ENCODE data around the gene APLF.

Gene APLF

GRCh38 chr2:68467077-68467960 lies at the start of gene APLF, which contains the start of gene FBXO48:
Gene APLF (plus strand): TSS chr2:68467585. CDS start chr2:68467732, 147 bp downstream.
Gene FBXO48 (minus strand): TSS chr2:68467294. CDS start chr2:68465145, 2,149 bp downstream.
- no peaks in the 10 kb centered on the region for H3K9me3 ChIP-seq
- no peaks in the 10 kb centered on the region; the same call in 1 of the 2 replicates for H3K36me3 ChIP-seq (replicated peaks)
- in situ Hi-C loops (cut with MboI; ENCODE audit: low sequenced_read_pairs), result loop anchor here (10.0 to 25.0 kb wide), 3 partner anchors 270 to 845 kb away; partner anchors contain the start of gene ARHGAP25
- peak; percentile 97 to 98 for DNase-seq (ENCODE audit: low spot score in 2 of 2)
- peaks cover 15% of the 10 kb centered on the region for H3K4me1 ChIP-seq
- H3K27me3 ChIP-seq (ENCODE audit: low read depth), result no peaks in the 10 kb centered on the region
- peak within 1 kb of the TSS; percentile 88 for H3K4me3 ChIP-seq

DNA sequence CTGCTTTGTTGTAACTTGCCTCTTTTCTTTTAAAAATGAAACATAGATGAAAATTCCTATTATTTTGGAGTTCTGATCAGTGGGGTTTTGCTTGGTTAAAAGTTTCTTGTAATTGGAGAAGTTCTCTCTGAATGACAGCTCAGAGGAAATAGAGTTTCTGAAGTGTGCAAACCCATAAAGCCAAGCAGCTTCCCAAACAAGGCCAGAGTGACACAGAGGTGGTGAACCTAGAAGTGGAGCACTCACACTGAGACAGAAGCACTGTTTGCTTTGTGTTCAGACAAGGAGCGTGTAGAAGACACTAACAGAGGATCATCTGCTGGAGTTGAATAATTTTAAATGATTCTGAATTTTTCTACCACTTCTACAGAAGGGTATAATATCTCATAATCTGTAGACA lies 49.5 kb upstream of the APLF start:
- in situ Hi-C loops (cut with MboI; ENCODE audit: low sequenced_read_pairs), result no loop called here
- peaks cover 4% of the 10 kb centered on the region; the same call in 1 of the 2 replicates for H3K27me3 ChIP-seq (ENCODE audit: low read depth)
- no peak overlapping the region for H3K4me3 ChIP-seq
- DNase-seq (ENCODE audit: low spot score in 2 of 2), result no peak
- no peaks in the 10 kb centered on the region for H3K9me3 ChIP-seq
- H3K4me1 ChIP-seq, result no peaks in the 10 kb centered on the region
- no peaks in the 10 kb centered on the region for H3K36me3 ChIP-seq (replicated peaks)

DNA sequence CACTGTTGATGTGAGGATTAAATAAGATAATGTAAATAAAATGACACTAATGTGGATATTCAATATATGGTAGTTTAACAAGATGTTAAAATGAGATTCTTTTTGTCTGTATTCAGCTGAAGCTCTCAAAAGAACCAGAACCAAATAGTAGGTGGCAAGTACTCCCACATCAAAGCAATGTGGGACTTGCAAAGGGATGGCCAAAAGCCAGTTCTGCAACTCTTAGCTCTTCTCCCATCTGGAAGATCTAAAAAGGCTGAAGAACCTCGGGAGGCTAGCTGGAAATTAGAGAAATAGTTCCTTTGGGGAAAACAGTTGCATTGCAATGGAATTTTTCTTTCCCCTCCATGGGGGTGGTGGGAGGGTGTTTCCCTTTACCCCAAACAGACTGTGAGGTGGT lies 49.0 kb upstream of the APLF start:
- no peak for DNase-seq (ENCODE audit: low spot score in 2 of 2)
- in situ Hi-C loops (cut with MboI; ENCODE audit: low sequenced_read_pairs), result no loop called here
- Histone ChIP-seq H3K9me3 (no peaks in the 10 kb centered on the region), H3K36me3 (replicated peaks) (no peaks in the 10 kb centered on the region), H3K4me1 (no peaks in the 10 kb centered on the region), H3K27me3 (ENCODE audit: low read depth) (peaks cover 4% of the 10 kb centered on the region; the same call in 1 of the 2 replicates), H3K4me3 (no peak overlapping the region)

DNA sequence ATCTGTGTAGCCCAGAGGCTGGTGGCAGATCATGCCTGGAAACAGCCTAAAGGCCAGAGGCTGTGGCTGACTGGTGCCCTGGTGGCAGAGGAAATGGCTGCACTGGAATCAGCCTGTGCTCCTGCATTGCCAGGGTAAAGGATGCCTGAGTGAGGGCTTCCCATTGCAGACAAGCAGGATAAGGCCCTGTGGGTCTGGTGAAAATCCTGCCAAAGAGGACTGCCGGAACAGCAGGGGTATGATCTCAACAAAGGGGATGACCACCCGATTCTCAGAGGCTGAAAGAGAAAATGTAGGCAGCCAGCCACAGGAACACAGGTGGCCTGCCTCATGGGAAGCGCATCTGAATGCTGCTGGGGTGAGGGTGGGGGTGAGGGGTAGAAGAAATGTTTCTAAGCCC lies 48.5 kb upstream of the APLF start:
- DNase-seq (ENCODE audit: low spot score in 2 of 2), result no peak
- H3K4me1 ChIP-seq, result no peaks in the 10 kb centered on the region
- H3K4me3 ChIP-seq, result no peak overlapping the region
- no peaks in the 10 kb centered on the region for H3K36me3 ChIP-seq (replicated peaks)
- in situ Hi-C loops (cut with MboI; ENCODE audit: low sequenced_read_pairs), result no loop called here
- no peaks in the 10 kb centered on the region for H3K9me3 ChIP-seq
- H3K27me3 ChIP-seq (ENCODE audit: low read depth), result peaks cover 7% of the 10 kb centered on the region

DNA sequence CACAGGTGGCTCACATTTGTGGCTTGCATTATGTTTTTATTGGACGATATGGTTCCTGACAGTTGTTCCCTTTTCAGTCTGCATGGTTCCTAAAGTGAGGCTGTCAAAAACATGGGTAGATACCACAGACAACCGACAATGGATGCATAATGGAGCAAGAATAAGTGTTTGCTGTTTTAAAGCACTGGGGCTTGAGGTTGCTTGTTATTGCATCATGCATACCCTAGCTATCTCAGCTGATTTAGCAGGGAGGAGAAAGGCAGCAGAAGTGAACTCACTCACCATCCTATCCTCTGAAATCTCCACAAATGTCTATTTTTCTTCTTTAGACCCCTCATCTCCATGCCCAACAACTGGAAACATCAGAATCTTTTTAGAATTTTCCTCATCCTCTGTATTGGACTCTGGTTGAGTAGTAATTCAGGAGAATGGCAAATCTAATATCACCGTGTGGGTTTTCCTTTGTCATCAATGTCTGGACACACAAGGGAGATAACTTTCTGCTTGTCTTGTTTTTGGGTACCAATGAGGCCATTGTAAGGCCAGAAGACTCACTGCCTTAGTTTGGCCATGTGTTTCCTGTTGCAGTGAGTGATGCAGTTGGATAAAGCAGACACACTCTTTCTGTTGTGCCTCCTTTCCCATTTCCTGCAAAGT lies 47.0 kb upstream of the APLF start:
- Histone ChIP-seq H3K27me3 (ENCODE audit: low read depth) (peaks cover 12% of the 10 kb centered on the region), H3K36me3 (replicated peaks) (no peaks in the 10 kb centered on the region), H3K4me3 (no peak overlapping the region), H3K4me1 (no peaks in the 10 kb centered on the region), H3K9me3 (no peaks in the 10 kb centered on the region)
- no peak for DNase-seq (ENCODE audit: low spot score in 2 of 2)
- in situ Hi-C loops (cut with MboI; ENCODE audit: low sequenced_read_pairs), result no loop called here

DNA sequence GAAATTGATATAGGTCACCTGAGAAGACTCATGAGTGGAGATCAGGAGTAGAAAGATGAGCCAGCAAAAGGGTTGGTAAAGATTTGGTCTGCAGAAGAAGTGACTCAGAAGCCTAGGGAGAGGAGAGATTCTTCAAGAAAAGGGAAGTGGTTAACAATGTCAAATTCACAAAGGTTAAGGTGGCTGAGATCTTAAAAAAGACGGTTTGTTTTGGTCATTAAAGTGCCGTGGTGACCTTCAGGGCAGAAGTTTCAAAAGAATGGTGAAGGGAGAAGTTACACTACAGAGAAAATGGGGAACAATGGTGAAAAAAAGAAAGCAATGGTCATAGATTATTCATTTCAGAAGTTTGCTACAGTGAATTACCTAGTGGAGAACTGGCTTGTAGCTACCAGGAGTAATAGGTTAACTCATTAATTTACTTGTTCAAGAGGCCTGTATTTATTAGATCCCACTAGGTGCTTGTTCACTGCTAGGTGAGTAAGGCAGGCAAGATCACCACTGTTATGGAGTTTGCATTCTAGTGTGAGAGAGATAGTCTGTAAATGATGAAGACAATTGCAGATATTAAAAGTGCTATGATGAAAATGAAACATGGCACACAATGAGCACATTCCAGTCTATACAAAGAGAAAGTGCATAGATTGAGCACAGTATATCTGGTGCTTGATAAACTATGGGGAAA lies 43.3 kb upstream of the APLF start:
- DNase-seq (ENCODE audit: low spot score in 2 of 2), result no peak
- Histone ChIP-seq H3K4me1 (no peaks in the 10 kb centered on the region), H3K9me3 (no peaks in the 10 kb centered on the region), H3K27me3 (ENCODE audit: low read depth) (peaks cover 12% of the 10 kb centered on the region), H3K4me3 (no peak overlapping the region), H3K36me3 (replicated peaks) (no peaks in the 10 kb centered on the region)
- in situ Hi-C loops (cut with MboI; ENCODE audit: low sequenced_read_pairs), result no loop called here

DNA sequence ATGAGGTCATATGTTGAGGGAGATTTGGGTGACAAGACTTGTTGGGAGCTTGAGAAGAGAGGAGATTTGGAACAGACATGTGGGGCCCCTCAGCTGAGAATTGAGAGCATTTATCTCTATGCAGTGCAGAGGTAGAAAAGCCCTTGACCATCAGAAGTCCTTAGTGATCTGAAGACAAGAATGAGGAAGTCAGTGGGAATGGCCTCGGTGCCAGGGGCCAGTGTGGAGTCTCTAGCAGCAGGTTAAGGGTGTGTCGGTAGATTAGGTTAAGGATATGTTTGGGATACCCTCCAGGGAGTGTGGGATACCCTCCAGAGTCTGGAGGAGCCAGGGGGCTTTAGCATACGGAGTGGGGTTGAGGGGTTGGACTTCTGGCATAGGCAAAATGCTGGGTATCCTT lies 41.9 kb upstream of the APLF start:
- in situ Hi-C loops (cut with MboI; ENCODE audit: low sequenced_read_pairs), result loop anchor here (25.0 kb wide), 1 partner anchor 313 kb away; no protein-coding TSS in a partner anchor

DNA sequence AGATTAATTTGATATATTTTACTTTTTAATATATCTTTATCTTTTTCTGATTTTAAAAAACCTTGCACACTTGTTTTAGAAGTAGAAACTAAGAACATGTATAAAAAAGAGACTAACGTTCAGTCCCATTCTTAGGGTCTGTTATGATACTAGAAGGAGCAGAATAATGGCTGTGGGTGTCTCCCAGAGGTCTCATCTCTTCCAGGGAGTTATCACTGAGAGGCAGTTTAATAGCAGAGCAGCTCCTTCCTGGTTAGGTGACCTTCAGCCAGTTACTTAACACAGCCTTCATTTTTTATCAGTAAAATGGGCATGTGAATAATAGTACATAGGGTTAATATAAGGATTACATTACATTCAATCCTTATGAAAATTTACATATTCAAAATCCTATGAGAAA lies 40.9 kb upstream of the APLF start:
- H3K36me3 ChIP-seq (replicated peaks), result no peaks in the 10 kb centered on the region
- no peak for DNase-seq (ENCODE audit: low spot score in 2 of 2)
- no peak overlapping the region for H3K4me3 ChIP-seq
- H3K27me3 ChIP-seq (ENCODE audit: low read depth), result peaks cover 9% of the 10 kb centered on the region
- in situ Hi-C loops (cut with MboI; ENCODE audit: low sequenced_read_pairs), result loop anchor here (25.0 kb wide), 1 partner anchor 314 kb away; no protein-coding TSS in a partner anchor
- H3K4me1 ChIP-seq, result no peaks in the 10 kb centered on the region
- no peaks in the 10 kb centered on the region for H3K9me3 ChIP-seq

More for the DNA sequence above, 41.9 kb upstream of the APLF start:
- H3K4me1 ChIP-seq, result no peaks in the 10 kb centered on the region
- H3K36me3 ChIP-seq (replicated peaks), result no peaks in the 10 kb centered on the region
- no peak overlapping the region for H3K4me3 ChIP-seq
- no peaks in the 10 kb centered on the region for H3K9me3 ChIP-seq
- no peak for DNase-seq (ENCODE audit: low spot score in 2 of 2)
- H3K27me3 ChIP-seq (ENCODE audit: low read depth), result peaks cover 12% of the 10 kb centered on the region

DNA sequence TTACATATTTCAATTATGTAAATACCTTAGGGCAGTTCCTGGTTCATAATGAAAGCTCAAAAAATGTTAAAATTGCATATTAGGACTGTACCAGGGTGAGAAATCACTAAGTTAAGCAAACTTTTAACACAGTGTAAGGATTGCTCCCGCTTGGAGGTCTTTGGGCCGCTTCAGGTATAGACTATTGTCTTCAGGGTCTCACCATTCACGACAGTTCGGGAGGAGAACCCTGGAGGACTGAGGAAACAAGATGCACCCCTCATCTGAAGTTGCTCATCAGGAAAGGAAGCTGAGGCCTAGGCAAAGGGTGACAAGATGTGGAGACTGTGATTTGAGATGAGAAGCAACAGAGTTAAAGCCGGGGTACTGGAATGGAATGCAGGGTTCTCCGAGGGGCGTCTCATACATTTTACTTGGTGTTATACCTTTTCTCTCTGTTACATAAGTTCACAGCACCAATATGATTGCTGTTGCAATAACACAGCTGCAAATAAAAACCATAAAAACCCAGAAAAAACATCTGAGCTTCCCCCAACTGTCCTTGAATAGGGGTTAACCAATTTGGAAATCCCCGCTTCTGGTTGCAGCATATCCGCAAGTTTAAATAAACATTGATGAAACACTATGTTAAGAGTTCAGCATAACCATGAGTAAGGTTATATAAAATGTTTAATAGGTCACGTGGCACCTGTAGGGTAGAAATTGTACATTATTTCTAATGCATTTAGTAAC lies 40.4 kb upstream of the APLF start:
- Histone ChIP-seq H3K9me3 (no peaks in the 10 kb centered on the region), H3K4me3 (no peak overlapping the region), H3K27me3 (ENCODE audit: low read depth) (peaks cover 9% of the 10 kb centered on the region), H3K4me1 (no peaks in the 10 kb centered on the region), H3K36me3 (replicated peaks) (no peaks in the 10 kb centered on the region)
- DNase-seq (ENCODE audit: low spot score in 2 of 2), result no peak
- in situ Hi-C loops (cut with MboI; ENCODE audit: low sequenced_read_pairs), result loop anchor here (25.0 kb wide), 1 partner anchor 315 kb away; no protein-coding TSS in a partner anchor

DNA sequence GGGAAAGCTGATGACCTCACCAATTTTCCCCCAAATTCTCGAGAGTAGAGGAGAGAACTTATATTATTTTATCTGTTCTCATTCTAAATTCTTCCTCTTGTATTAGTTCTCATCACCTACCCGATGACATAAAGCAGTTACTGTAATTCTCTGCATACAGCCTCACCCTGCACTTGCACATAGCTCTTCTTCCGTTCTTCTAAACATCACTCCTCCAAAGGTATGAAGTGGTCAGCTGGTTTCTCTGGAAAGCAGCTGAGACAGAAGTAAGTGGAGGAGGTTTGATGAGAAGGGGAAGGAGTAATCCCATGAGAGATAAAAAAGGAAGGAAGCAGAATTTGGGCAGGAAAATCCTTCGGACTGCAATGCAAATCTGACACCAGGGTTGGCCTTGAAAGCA lies 39.3 kb upstream of the APLF start:
- no peaks in the 10 kb centered on the region for H3K9me3 ChIP-seq
- in situ Hi-C loops (cut with MboI; ENCODE audit: low sequenced_read_pairs), result loop anchor here (25.0 kb wide), 1 partner anchor 316 kb away; no protein-coding TSS in a partner anchor
- no peaks in the 10 kb centered on the region for H3K36me3 ChIP-seq (replicated peaks)
- no peak for DNase-seq (ENCODE audit: low spot score in 2 of 2)
- H3K4me3 ChIP-seq, result no peak overlapping the region
- no peaks in the 10 kb centered on the region for H3K4me1 ChIP-seq
- H3K27me3 ChIP-seq (ENCODE audit: low read depth), result peaks cover 9% of the 10 kb centered on the region

- no peaks in the 10 kb centered on the region for H3K4me1 ChIP-seq
- in situ Hi-C loops (cut with MboI; ENCODE audit: low sequenced_read_pairs), result loop anchor here (25.0 kb wide), 1 partner anchor 316 kb away; no protein-coding TSS in a partner anchor
These were observed 38.6 kb upstream of the APLF start for GRCh38 chr2:68428746-68429145.

DNA sequence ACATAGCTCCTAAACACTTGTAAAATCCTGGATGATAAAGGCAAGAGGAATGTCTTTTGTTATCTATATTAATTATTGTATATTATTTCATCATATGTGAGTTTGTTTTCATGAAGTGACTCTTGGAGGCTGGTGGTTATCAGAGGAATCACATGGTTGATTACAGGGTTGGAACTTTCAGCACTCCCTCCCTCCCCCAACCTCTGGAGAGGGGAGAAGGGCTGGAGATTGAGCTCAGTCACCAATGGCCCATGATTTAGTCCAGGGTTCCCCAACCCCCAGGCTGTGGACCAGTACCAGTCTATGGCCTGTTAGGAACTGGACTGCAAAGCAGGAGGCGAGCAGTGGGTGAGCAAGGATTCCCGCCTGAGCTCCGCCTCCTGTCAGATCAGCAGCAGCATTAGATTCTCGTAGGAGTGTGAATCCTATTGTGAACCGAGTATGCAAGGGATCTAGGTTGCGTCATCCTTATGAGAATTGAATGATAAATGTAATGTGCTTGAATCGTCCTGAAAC lies 38.0 kb upstream of the APLF start:
- in situ Hi-C loops (cut with MboI; ENCODE audit: low sequenced_read_pairs), result loop anchor here (25.0 kb wide), 1 partner anchor 317 kb away; no protein-coding TSS in a partner anchor
- no peak for DNase-seq (ENCODE audit: low spot score in 2 of 2)
- no peaks in the 10 kb centered on the region for H3K4me1 ChIP-seq

More at GRCh38 chr2:68428746-68429145, 38.6 kb upstream of the APLF start:
- no peaks in the 10 kb centered on the region for H3K36me3 ChIP-seq (replicated peaks)
- peaks cover 6% of the 10 kb centered on the region for H3K27me3 ChIP-seq (ENCODE audit: low read depth)
- no peak overlapping the region for H3K4me3 ChIP-seq
- H3K9me3 ChIP-seq, result no peaks in the 10 kb centered on the region
- DNase-seq (ENCODE audit: low spot score in 2 of 2), result no peak

More for the DNA sequence above, 38.0 kb upstream of the APLF start:
- H3K9me3 ChIP-seq, result no peaks in the 10 kb centered on the region
- H3K4me3 ChIP-seq, result no peak overlapping the region
- H3K36me3 ChIP-seq (replicated peaks), result no peaks in the 10 kb centered on the region
- peaks cover 2% of the 10 kb centered on the region; the same call in 1 of the 2 replicates for H3K27me3 ChIP-seq (ENCODE audit: low read depth)

Data from HAP-1 (cell line).